T-helper 1 cell treated with Interleukin-12 subunit alpha and Interleukin-12 subunit beta and Interleukin-4 antibody, amounts not matched to agents 30 ng/mL and 1 ng/mL, for 36 hours (primary cell): ENCODE results near the gene BRCC3. TPM values are rescaled to one million over a fixed set of nuclear protein-coding genes. Genes with fewer than 3 reads are reported as not detected.

Experiments used
- intact Hi-C: fragments of 100-400 bp; cut with micrococcal nuclease; formaldehyde crosslinking; loops from one replicate; pipeline ENCODE4 v1.15.1; 2024
- total RNA-seq: library from RNA; stranded (reverse); gene quantifications from 2 replicates; pipeline ENCODE4 v1.2.3, GENCODE V29; 2022

BRCC3 gene
- total RNA-seq, result 29.0 and 30.8 TPM in 2 replicates

- intact Hi-C loops, result loop anchor here (1.0 to 5.0 kb wide), 11 partner anchors 14 to 810 kb away; partner anchors contain the start of genes DKC1, MPP1, RAB39B and VAMP7
These were observed at the start of gene BRCC3, which contains the start of the genes CMC4 and MTCP1 for GRCh38 chrX:155070975-155071693. Gene BRCC3, plus strand, starts transcription at chrX:155071508. Its CDS starts 20 bp downstream, at chrX:155071528. Gene CMC4, minus strand, starts transcription at chrX:155071136. Its CDS starts 7,113 bp downstream, at chrX:155064023. Gene MTCP1, minus strand, starts transcription at chrX:155071136. Its CDS starts 5,126 bp downstream, at chrX:155066010.

DNA sequence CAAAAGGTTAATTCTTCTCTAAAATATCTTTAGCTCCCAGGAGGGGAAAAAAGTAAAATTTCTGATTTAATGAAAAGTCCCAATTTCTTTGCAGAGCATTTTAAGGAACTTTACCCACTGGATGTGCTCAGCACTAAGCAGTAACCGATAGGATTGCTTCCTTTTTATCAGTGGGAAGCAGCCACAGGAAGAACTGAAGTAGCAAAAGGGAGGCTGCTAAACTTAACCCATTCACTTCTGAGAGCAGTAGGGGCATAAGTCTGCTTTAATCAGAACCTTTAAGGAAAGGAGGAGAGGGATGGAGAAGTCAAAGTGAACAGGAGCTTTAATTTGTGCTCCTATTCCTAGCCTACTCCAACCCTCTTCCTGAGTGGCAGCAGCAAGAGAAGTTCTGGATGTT is 48.7 kb upstream of the BRCC3 start, which contains the start of gene F8:
TSS of gene F8 (minus strand) at position 139 of the 400 bp plus-strand sequence. CDS start 171 bp downstream, outside the sequence.
- intact Hi-C loops, result no loop called here

DNA sequence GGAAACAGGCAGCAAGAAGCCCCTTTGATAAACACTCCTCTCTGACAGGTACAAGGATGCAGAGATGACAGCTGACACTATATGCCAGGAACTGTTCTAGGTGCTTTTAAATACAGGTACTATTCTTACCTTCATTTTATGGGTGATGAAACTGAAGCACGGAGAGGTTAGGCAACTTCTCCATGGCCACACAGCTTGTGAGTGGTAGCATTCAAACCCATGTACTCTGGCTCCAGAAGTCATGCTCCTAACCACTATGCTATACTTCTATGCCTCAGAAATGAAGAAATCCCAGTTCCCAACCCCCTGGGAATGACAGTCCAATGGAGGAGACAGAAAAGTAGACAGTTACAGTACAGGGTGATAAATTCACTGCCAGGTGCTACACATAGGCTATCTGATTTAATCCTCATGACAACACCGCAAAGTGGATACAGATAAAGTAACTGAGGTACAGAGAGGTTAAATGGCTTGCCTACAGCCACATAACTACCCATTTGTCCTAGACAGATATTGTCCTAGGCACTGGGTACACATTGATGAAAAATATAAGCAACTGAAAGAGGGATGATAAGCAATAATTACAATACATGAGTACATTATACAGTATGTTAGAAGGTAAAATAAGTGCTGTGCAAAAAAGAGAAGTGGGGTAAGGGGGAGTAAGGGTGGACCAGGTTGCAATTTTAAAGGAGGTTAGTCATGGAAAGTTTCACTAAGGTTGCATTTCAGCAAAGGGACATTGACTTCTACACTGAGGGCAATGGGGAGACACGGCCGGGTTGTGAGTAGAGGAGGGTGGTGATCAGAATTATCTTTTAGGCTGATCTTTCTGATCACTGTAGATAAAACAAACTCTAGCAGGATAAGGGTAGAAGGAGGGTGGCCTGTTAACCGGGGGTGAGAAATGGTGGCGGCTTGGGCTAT is 47.1 kb upstream of the BRCC3 start:
- intact Hi-C loops, result no loop called here

- intact Hi-C loops, result loop anchor here (1.0 kb wide), 1 partner anchor 190 kb away; the partner anchor contains the start of gene VBP1
These were observed 44.9 kb upstream of the BRCC3 start for GRCh38 chrX:155026420-155026726.

DNA sequence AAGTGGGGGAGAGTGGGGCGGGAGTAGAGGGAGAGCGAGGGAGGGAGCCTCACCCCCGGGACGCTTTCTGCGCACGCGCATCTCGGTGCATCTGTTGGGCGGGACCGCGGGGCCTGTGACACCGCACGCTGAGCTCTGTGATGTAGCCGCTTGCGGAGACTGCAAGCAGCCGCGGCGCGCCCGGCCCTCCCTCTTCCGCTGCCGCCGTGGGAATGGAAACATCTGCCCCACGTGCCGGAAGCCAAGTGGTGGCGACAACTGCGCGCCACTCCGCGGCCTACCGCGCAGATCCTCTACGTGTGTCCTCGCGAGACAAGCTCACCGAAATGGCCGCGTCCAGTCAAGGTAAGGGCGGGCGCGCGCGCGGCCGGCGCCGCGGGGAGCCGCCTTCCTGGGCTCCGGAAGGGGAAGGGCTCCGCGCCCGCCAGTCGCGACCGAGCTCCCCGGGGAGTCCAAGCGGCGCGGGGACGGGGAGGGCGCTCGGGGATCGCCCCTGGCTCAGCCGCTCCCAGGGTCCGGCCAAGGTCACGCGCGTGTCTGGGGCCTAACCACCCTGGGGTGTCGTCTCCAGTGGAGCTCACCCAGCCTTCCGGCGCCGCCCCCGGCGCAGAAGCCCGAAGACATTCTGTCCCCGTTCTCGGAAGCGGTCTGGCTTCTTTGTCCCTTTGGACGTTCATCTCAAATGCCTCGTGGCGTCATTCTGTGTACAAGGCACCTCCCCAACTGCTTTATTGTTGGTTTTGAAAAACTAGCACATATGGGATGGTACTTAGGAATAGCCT is 44.4 kb upstream of the BRCC3 start, which contains the start of gene FUNDC2:
TSS of gene FUNDC2 (plus strand) at position 118 of the 782 bp plus-strand sequence. CDS start at position 213, 95 bp downstream.
- intact Hi-C loops, result loop anchor here (1.0 kb wide), 6 partner anchors 30 to 854 kb away; partner anchors contain the start of genes BRCC3, CMC4, MTCP1 and SPRY3

GRCh38 chrX:155027509-155028066 is 43.7 kb upstream of the BRCC3 start:
- intact Hi-C loops, result loop anchor here (1.0 kb wide), 5 partner anchors 30 to 854 kb away; partner anchors contain the start of genes BRCC3, CMC4, MTCP1 and SPRY3

- intact Hi-C loops, result no loop called here
These were observed 43.2 kb upstream of the BRCC3 start for GRCh38 chrX:155028129-155028528.

DNA sequence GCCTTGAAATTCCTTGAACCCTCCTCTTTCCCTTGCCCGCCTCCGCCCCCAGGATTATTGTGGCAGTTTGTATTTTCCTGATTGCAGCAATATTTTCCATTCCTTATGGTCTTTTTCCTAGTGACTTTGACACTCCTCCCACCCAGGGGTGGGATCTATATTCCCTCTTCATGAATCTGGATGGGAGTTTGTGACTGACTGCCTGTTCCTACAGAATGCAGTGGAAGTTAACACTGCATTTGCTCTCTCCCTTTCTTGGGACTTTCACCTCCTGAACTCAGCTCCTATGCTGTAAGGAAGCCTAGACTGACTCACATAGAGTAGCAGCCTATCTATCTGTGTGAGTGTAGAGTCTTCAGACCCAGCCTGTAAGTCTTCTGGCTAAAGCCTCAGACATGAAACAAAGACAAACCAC is 42.4 kb upstream of the BRCC3 start:
- intact Hi-C loops, result no loop called here

DNA sequence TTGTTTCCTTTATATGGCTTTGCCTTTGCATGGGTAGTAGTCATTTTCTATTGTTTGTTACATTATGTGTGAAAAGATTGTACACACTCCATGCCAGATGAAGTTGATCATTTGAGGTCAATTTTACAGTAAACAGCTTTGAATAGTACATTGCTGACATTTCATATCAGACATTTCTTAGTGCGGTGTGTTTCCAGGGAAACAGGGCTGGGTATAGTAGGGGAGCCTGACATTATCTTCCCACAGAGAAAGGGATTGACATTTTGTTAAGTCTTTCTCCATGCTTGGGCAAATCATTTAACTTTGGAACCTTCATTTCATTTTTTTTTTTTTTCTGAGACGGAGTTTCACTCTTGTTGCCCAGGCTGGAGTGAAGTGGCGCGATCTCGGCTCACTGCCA is 39.7 kb upstream of the BRCC3 start:
- intact Hi-C loops, result no loop called here

GRCh38 chrX:155035688-155036087 is 35.6 kb upstream of the BRCC3 start:
- intact Hi-C loops, result no loop called here

DNA sequence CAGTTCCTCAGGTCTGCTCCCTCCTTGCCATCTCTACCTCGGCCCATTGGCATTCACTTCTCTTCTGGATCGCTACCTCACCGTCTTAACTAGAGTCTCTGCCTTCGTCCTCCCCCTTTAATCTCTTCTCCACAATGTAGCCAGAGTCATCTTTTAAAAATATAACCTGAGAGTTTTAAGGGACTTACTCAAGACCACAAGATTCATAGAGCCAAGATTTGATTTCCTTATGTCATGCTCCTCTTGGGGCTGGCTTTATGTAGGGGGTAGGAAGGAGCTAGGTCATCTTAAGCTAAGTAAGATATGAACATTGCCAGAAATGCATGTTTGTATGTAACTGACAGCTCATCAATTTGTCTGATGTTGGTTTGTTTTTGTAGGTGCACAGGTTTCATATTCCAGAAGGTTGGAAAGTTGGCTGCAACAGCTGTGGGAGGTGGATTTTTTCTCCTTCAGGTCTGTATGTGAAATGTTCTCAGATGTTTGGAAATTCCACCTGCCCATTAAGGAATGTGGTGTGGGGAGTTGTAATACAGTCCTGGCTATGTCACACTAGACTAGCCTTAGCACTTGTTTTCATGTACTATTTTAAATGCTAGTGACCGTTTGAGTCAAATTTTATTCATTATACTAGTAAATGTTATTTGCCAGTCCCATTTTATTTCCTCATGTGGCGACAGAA is 25.0 kb upstream of the BRCC3 start:
- intact Hi-C loops, result no loop called here

DNA sequence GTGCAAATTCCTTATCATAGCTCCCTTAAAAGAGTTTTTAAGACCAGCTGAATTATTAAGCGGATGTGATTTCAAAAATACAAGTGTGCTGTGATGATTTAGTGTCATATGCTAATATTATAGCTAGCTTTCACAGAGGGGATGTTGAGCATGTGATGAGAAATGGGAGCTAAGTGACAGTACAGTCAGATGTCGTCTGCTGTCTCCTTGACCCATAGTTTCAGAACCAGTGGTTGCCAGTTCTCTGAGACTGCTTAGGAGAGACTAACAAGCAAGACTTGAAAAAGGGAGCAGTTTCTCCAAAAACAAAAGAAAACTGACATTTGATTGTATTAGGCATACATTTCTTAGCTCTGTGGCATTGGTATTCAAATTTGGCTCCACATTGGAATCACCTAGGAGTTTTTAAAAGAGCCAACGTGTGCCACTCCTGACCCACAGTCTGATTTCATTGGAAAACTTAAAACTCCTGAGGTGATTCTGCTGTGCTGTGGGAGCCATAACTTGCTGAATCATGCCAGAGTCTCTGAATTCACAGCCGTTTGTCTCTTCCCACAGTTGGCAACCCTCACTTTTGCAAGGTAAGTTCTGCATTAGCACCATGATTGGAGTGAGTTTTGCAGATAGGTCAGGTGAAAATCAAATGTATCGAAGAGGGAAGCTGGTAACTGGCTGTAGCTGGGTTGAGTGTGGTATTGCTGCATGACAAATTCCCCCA is 24.3 kb upstream of the BRCC3 start:
- intact Hi-C loops, result no loop called here

DNA sequence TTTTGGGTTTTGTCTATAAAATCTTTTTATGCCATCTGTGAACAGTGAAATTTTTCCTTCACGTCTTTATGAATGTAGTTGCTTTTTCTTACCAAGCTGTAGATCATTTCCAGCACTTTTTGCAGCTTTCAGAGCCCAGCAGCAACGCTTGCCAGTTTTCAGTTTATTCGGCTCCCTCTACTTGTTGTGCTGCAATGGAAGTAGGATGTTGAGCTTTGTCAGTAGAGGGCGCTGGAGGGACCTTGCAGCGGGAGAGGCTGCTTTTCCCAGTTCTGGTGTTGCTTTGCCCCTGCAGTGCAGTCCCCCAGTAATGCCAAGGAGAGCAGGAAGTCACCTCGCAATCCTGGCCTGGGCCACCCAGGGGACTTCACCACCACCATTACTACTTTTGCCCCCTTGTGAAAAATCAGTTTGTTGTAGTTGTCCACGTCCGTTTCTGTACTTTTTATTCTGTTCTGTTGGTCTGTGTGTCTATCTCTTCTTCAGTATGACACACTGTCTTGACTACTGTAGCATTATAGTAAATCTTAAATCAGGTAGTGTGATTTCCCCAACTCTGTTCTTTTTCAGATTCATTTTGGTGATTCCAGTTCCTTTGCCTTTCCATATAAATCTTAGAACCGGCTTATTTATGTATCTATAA is 22.2 kb upstream of the BRCC3 start:
- intact Hi-C loops, result loop anchor here (2.0 kb wide), 1 partner anchor 68 kb away; no protein-coding TSS in a partner anchor

DNA sequence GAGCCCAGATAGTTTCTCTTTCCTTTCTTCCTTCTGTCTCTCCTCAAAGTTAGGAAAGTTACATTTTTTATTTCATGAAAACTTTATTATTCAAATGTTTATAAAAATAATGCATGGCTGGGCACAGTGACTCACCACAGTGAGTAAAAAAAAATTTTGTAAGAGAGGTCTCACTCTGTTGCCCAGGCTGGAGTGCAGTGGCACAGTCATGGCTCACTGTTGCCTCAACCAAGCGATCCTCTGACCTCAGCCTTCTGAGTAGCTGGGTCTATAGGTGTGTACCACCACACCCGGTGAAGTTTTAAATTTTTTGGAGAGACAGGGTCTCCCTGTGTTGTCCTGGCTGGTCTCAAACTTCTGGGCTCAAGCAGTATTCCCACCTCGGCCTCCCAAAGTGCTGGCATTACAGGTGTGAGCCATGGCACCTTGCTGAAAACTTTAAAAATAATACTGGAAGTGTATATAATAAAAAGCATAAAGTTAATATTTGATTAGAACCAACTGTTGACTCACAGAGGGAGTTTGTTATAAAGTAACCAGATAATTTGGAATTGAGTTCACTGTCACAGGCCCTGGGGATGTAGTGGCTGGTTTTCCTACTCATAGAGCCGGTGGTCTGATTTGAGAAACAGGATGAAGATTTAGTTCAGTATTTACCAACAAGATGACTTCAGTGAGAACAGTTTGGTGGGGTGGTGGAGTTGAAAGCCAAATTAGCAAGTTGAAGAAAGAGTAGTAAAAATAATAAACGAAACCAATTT is 18.4 kb upstream of the BRCC3 start:
- intact Hi-C loops, result no loop called here

GRCh38 chrX:155053656-155054055 is 17.7 kb upstream of the BRCC3 start:
- intact Hi-C loops, result no loop called here

DNA sequence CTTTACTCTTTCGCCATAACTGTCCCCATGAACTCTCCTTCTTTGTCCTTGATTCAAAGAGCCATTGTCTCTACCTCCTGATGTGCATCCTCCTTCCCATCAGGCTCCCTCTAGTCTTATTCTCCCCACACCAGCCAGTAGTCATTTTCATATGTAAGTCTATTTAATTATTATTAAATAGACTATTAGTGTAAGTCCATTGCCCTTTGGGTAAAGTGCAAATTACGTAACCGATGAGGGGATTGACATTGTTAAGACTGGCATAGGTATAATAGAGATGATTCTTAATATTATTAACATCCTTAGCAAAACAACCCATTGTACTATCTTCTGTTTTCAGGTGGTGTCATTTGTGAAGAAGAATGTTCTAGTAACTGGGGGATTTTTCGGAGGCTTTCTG is 17.1 kb upstream of the BRCC3 start:
- intact Hi-C loops, result no loop called here

DNA sequence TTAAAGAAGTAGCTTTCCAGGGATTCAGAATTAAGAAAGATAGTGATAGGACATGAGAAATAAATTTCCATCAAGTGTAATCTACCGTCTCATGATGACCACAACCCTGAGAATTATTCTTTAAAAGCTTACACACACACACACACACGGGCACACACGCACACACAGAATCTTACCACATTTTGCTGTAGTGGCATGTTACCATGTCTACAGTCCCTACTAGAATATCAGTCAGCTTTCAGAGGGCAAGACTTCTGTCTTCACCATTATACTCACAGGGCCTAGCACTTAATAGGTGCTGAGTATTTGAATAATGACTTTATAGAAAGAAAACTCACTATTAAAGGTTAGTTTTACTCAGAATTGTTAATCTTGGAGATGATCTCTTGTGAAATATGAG is 15.8 kb upstream of the BRCC3 start:
- intact Hi-C loops, result no loop called here

- intact Hi-C loops, result loop anchor here (1.0 kb wide), 1 partner anchor 138 kb away; no protein-coding TSS in a partner anchor
These were observed 14.8 kb upstream of the BRCC3 start for GRCh38 chrX:155056471-155056870.
